Measurements from ENCODE around the gene LARGE1. TPM values are rescaled to one million over a fixed set of nuclear protein-coding genes. Genes with fewer than 3 reads are reported as not detected.

LARGE1 gene
- total RNA-seq, 1 donor from 2014 or later: 195 TPM

DNA sequence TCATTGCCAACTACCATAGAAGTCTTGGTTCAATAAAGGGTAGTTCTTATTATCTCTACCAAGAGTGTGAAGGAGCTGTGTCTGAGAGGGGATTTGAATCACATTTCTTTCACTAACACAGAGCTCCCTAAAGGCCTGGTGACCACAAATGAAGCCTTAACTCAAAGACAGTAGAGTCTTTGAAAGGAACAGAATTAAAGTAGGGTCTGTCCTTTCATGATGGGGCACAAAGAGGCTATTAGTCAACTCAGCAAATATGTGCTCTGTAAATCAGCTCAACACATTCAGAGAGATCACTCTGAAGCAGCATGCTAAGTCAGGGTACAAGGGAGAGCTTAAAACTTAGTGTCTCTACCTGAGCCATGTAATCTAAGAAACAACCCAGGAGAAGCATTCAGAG, 649.7 kb downstream of the LARGE1 start:
- Mint-ChIP-seq H3K4me3 (ENCODE audit: low read depth) (no peak overlapping the region), H3K9me3 (ENCODE audit: low read depth) (no peaks in the 10 kb centered on the region)
- no peak for DNase-seq (ENCODE audit: low spot score, unreplicated experiment)

DNA sequence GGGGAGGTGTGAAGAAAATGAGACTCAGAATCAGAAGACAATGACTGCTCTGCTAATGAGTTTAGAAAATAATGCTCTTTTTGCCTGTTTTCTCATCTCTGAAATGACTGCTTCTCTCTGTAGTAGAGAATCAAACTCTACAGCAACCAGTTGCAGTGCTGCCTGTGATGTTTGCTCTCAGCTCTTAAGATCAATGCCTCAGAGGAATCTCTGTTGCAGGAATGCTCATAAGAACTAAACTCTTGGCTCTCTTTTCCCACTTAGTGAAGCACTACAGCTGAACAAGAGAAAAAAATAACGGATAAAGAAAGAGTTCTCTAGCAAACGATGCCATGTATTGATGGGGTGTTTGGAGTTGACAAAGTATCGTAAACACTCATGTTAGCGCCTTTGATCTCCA, 658.6 kb downstream of the LARGE1 start:
- peaks cover 9% of the 10 kb centered on the region for H3K4me1 Mint-ChIP-seq (ENCODE audit: low read depth)
- H3K27ac Mint-ChIP-seq: no peak overlapping the region
- no peaks in the 10 kb centered on the region for H3K9me3 Mint-ChIP-seq (ENCODE audit: low read depth)
- no peaks in the 10 kb centered on the region for H3K36me3 Mint-ChIP-seq (ENCODE audit: insufficient read depth)
- no peak overlapping the region for H3K4me3 Mint-ChIP-seq (ENCODE audit: low read depth)
- no peak for DNase-seq (ENCODE audit: low spot score, unreplicated experiment)
- H3K27me3 Mint-ChIP-seq: peaks cover 22% of the 10 kb centered on the region
- TF ChIP-seq, protein P1, sequence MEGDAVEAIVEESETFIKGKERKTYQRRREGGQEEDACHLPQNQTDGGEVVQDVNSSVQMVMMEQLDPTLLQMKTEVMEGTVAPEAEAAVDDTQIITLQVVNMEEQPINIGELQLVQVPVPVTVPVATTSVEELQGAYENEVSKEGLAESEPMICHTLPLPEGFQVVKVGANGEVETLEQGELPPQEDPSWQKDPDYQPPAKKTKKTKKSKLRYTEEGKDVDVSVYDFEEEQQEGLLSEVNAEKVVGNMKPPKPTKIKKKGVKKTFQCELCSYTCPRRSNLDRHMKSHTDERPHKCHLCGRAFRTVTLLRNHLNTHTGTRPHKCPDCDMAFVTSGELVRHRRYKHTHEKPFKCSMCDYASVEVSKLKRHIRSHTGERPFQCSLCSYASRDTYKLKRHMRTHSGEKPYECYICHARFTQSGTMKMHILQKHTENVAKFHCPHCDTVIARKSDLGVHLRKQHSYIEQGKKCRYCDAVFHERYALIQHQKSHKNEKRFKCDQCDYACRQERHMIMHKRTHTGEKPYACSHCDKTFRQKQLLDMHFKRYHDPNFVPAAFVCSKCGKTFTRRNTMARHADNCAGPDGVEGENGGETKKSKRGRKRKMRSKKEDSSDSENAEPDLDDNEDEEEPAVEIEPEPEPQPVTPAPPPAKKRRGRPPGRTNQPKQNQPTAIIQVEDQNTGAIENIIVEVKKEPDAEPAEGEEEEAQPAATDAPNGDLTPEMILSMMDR (IDR thresholded peaks at IDR 0.05; ENCODE audit: unreplicated experiment): no peak

More for the DNA sequence above, 649.7 kb downstream of the LARGE1 start:
- no peak overlapping the region for H3K27ac Mint-ChIP-seq
- H3K27me3 Mint-ChIP-seq: no peaks in the 10 kb centered on the region
- TF ChIP-seq, protein P1 (IDR thresholded peaks at IDR 0.05; ENCODE audit: unreplicated experiment): no peak
- peaks cover 31% of the 10 kb centered on the region for H3K36me3 Mint-ChIP-seq (ENCODE audit: insufficient read depth)
- H3K4me1 Mint-ChIP-seq (ENCODE audit: low read depth): peaks cover 17% of the 10 kb centered on the region

DNA sequence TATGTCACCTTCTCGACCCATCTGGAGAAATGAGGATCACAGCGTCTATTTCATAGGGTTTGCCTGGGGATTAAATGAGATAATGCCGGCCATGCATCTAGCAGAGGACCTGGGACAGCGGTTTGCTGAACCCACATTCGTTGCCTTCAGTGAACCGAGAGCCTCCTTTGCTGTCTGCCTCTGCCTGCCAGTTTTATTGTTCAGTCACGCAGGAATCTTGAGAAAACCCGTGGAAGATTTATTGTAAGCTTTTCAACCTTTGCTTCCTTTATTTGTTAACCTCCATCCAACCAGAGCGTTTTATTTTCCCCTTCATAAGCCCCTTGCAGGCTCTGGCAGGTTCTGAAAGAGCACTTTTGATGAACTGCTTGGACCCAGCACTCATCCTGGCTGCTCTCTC, 659.8 kb downstream of the LARGE1 start:
- peaks cover 22% of the 10 kb centered on the region for H3K27me3 Mint-ChIP-seq

DNA sequence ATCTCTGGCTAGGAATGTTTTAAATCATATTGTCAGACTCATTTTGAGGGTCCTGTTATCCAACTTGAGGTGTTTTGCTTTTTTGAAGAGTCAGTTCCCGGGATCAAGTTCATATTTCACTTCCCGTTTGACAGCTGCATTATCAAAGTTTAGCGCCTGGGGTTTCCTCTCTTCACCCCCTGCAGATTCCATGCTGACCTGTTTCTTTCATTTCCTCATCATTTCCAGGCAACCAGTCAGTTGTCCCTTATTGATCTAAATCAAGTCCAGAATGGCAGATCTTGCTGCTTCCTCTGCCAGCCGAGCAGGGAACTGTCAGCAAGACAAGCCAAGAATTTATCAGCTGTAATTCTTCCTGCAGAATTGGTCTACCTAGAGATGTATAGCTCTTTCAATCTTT, 664.5 kb downstream of the LARGE1 start:
- TF ChIP-seq, protein P1 (IDR thresholded peaks at IDR 0.05; ENCODE audit: unreplicated experiment): no peak
- Mint-ChIP-seq H3K36me3 (ENCODE audit: insufficient read depth) (no peaks in the 10 kb centered on the region), H3K9me3 (ENCODE audit: low read depth) (no peaks in the 10 kb centered on the region), H3K4me3 (ENCODE audit: low read depth) (no peak overlapping the region), H3K27ac (no peak overlapping the region), H3K4me1 (ENCODE audit: low read depth) (peaks cover 1% of the 10 kb centered on the region), H3K27me3 (peaks cover 13% of the 10 kb centered on the region)
- no peak for DNase-seq (ENCODE audit: low spot score, unreplicated experiment)

More for the DNA sequence above, 659.8 kb downstream of the LARGE1 start:
- Mint-ChIP-seq H3K27ac (no peak overlapping the region), H3K4me1 (ENCODE audit: low read depth) (peaks cover 9% of the 10 kb centered on the region), H3K9me3 (ENCODE audit: low read depth) (no peaks in the 10 kb centered on the region), H3K4me3 (ENCODE audit: low read depth) (no peak overlapping the region), H3K36me3 (ENCODE audit: insufficient read depth) (no peaks in the 10 kb centered on the region)
- no peak for DNase-seq (ENCODE audit: low spot score, unreplicated experiment)
- TF ChIP-seq, protein P1 (IDR thresholded peaks at IDR 0.05; ENCODE audit: unreplicated experiment): no peak

GRCh38 chr22:33248948-33249347, 671.3 kb downstream of the LARGE1 start:
- no peak for DNase-seq (ENCODE audit: low spot score, unreplicated experiment)
- Mint-ChIP-seq H3K27ac (no peak overlapping the region), H3K27me3 (peaks cover 19% of the 10 kb centered on the region), H3K4me3 (ENCODE audit: low read depth) (no peak overlapping the region), H3K4me1 (ENCODE audit: low read depth) (no peaks in the 10 kb centered on the region), H3K9me3 (ENCODE audit: low read depth) (peaks cover 3% of the 10 kb centered on the region), H3K36me3 (ENCODE audit: insufficient read depth) (no peaks in the 10 kb centered on the region)
- TF ChIP-seq, protein P1 (IDR thresholded peaks at IDR 0.05; ENCODE audit: unreplicated experiment): no peak
